Skeletal muscle tissue (tissue), 4 donors: ENCODE results near the gene PPTC7. TPM values are rescaled to one million over a fixed set of nuclear protein-coding genes. Genes with fewer than 3 reads are reported as not detected.
"Not testable (repeated sequence)": the region's sequence is repeated elsewhere in the genome, so short reads cannot be mapped to it uniquely, and the experiment has no call there.

Source experiments
- H3K27ac ChIP-seq: one replicate; pipeline ENCODE4 v1.7.0; 2013; ENCODE audit warnings: mild to moderate bottlenecking, low read depth, low read length, inconsistent platforms
- H3K27me3 ChIP-seq, 3 donors: one replicate each; pipeline ENCODE4 v1.7.0; 2013; ENCODE audit warnings: low read length in 3 of 3; ENCODE audit not compliant: control insufficient read depth in 3 of 3, insufficient read depth in 3 of 3
- H3K36me3 ChIP-seq, 3 donors: one replicate each; pipeline ENCODE4 v1.7.0; 2013; ENCODE audit warnings: low read length in 3 of 3; ENCODE audit not compliant: control insufficient read depth in 3 of 3, insufficient read depth in 3 of 3
- H3K4me1 ChIP-seq, 3 donors: one replicate each; pipeline ENCODE4 v1.7.0; 2013; ENCODE audit warnings: low read length in 3 of 3, mild to moderate bottlenecking in 3 of 3; ENCODE audit not compliant: control insufficient read depth in 3 of 3, insufficient read depth in 3 of 3
- H3K4me3 ChIP-seq, 3 donors: one replicate each; pipeline ENCODE4 v1.7.0; 2013; ENCODE audit warnings: low read length in 3 of 3
- H3K9ac ChIP-seq, 3 donors: one replicate each; pipeline ENCODE4 v1.7.0; 2013; ENCODE audit warnings: low read length in 3 of 3, mild to moderate bottlenecking in 3 of 3, moderate library complexity in 2 of 3, low read depth in 1 of 3
- H3K9me3 ChIP-seq, 3 donors: one replicate each; pipeline ENCODE4 v1.7.0; 2013; ENCODE audit warnings: low read length in 3 of 3; ENCODE audit not compliant: control insufficient read depth in 3 of 3
- total RNA-seq: library from RNA; depleted of rRNA; stranded (reverse); fragments of >200 nt; gene quantifications from one replicate; pipeline ENCODE4 v1.2.3, GENCODE V29; 2014
- donor health status: Osteomylitis.

Gene PPTC7
- total RNA-seq, 1 donor from 2014 or later, result 6.3 TPM

- Histone ChIP-seq H3K27ac (no peak overlapping the region), H3K9ac (no peak overlapping the region), H3K4me1 (no peaks in the 10 kb centered on the region), H3K9me3 (no peaks in the 10 kb centered on the region), H3K4me3 (no peak overlapping the region), H3K36me3 (no peaks in the 10 kb centered on the region), H3K27me3 (no peaks in the 10 kb centered on the region)
These were observed 23.1 kb upstream of the PPTC7 start for GRCh38 chr12:110606253-110606611.

DNA sequence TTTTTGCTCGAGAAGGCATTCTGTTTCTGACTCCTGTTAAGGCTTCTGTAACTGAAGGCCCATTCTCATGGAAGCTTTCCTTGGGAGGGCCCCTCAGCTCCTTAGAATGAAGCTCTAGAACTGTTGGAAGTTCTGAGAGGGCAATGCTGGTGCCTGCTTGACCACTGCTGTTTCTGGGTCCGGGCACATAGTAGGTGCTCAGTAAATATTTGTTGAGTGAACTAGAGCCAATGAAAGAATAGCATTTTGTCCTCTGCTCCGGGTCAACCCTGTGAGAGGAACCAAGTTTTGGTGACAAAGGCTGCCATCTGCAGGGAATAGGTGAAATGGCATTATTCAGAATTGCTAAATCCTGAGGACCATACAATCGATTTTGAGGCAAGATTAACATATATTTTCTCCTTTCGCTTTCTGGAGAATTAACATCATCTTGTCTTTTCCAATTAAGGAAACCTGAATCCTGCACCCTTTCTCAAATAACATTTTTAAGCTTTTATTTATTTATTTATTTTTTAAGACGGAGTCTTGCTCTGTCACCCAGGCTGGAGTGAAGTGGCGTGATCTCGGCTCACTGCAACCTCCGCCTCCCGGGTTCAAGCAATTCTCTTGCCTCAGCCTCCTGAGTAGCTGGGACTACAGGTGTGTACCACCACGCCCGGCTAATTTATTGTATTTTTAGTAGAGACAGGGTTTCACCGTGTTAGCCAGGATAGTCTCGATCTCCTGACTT, 19.1 kb upstream of the PPTC7 start:
- not testable (repeated sequence) for H3K4me3 ChIP-seq, H3K9me3 ChIP-seq, H3K36me3 ChIP-seq, H3K9ac ChIP-seq, H3K4me1 ChIP-seq, H3K27ac ChIP-seq, H3K27me3 ChIP-seq

- H3K27me3 ChIP-seq, result no peaks in the 10 kb centered on the region
- H3K36me3 ChIP-seq, result no peaks in the 10 kb centered on the region
- H3K27ac ChIP-seq, result no peak overlapping the region
- peaks cover 0 to 6% (median 3%) of the 10 kb centered on the region in 3 donors for H3K4me1 ChIP-seq
- H3K9ac ChIP-seq, result no peak overlapping the region
- H3K4me3 ChIP-seq, result no peak overlapping the region
- H3K9me3 ChIP-seq, result no peaks in the 10 kb centered on the region
These were observed 17.1 kb upstream of the PPTC7 start for GRCh38 chr12:110600254-110600653.

DNA sequence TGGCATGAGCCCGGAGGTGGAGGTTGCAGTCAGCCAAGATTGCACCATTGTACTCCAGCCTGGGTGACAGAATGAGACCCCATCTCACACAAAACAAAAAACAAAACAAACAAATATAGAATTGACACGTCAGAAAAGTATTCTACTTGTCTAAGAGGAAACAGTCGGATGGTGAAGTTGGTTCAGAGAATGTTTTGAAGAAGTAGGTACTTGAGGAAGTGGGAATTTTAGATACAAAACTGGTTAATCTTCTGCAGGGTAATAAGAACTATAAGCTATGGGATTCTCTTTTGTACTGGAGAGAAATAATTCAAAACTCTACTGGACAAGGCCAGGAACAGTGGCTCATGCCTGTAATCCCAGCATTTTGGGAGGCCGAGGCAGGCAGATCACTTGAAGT, 16.2 kb upstream of the PPTC7 start:
- no peaks in the 10 kb centered on the region for H3K9me3 ChIP-seq
- no peak overlapping the region for H3K9ac ChIP-seq
- H3K27me3 ChIP-seq, result no peaks in the 10 kb centered on the region
- H3K4me1 ChIP-seq, result peaks cover 0 to 6% (median 3%) of the 10 kb centered on the region in 3 donors
- no peak overlapping the region for H3K27ac ChIP-seq
- no peaks in the 10 kb centered on the region for H3K36me3 ChIP-seq
- no peak overlapping the region for H3K4me3 ChIP-seq

DNA sequence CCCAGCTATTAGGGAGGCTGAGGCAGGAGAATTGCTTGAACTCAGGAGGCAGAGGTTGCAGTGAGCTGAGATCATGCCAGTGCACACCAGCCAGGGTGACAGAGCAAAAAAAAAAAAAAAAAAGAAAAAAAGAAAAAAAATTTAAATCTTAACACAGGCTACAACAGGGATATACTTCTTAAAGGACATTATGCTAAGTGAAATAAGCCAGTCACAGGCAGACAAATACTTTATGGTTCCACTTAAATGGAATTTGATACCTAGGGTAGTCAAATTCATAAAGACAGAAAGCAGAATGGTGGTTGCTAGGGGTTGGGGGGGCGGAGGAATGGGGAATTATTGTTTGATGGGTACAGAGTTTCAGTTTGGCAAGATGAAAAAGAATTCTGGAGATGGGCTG, 14.8 kb upstream of the PPTC7 start:
- H3K9me3 ChIP-seq, result no peaks in the 10 kb centered on the region
- no peaks in the 10 kb centered on the region for H3K27me3 ChIP-seq
- no peak overlapping the region for H3K9ac ChIP-seq
- H3K4me1 ChIP-seq, result peaks cover 0 to 6% (median 3%) of the 10 kb centered on the region in 3 donors
- no peak overlapping the region for H3K4me3 ChIP-seq
- no peaks in the 10 kb centered on the region for H3K36me3 ChIP-seq
- no peak overlapping the region for H3K27ac ChIP-seq

GRCh38 chr12:110592919-110593318, 9.8 kb upstream of the PPTC7 start:
- Histone ChIP-seq H3K4me1 (peaks cover 20 to 21% (median 20%) of the 10 kb centered on the region in 3 donors), H3K27ac (peak overlapping the region; percentile 79)
- H3K27me3 ChIP-seq, H3K9me3 ChIP-seq, H3K36me3 ChIP-seq, H3K9ac ChIP-seq, H3K4me3 ChIP-seq: not testable (repeated sequence)

GRCh38 chr12:110592078-110592477, 9.0 kb upstream of the PPTC7 start:
- no peaks in the 10 kb centered on the region for H3K36me3 ChIP-seq
- H3K27me3 ChIP-seq, result no peaks in the 10 kb centered on the region
- H3K9me3 ChIP-seq, result no peaks in the 10 kb centered on the region
- no peak overlapping the region for H3K4me3 ChIP-seq
- H3K27ac ChIP-seq, result peak overlapping the region; percentile 79
- peaks cover 20 to 21% (median 20%) of the 10 kb centered on the region in 3 donors for H3K4me1 ChIP-seq
- peak overlapping the region in 2 of 3 donors; percentile 35 to 71 for H3K9ac ChIP-seq

GRCh38 chr12:110591451-110592051, 8.4 kb upstream of the PPTC7 start:
- Histone ChIP-seq H3K9me3 (no peaks in the 10 kb centered on the region), H3K4me1 (peaks cover 21 to 23% (median 23%) of the 10 kb centered on the region in 3 donors), H3K36me3 (no peaks in the 10 kb centered on the region), H3K4me3 (no peak overlapping the region), H3K9ac (peak overlapping the region; percentile 2 to 71 (median 35)), H3K27me3 (no peaks in the 10 kb centered on the region), H3K27ac (peak overlapping the region; percentile 79)

GRCh38 chr12:110590806-110591326, 7.7 kb upstream of the PPTC7 start:
- Histone ChIP-seq H3K27ac (peak overlapping the region; percentile 79), H3K9ac (peak overlapping the region; percentile 2 to 42 (median 28)), H3K9me3 (no peaks in the 10 kb centered on the region), H3K4me1 (peaks cover 26 to 30% (median 27%) of the 10 kb centered on the region in 3 donors), H3K36me3 (no peaks in the 10 kb centered on the region), H3K4me3 (no peak overlapping the region), H3K27me3 (no peaks in the 10 kb centered on the region)

DNA sequence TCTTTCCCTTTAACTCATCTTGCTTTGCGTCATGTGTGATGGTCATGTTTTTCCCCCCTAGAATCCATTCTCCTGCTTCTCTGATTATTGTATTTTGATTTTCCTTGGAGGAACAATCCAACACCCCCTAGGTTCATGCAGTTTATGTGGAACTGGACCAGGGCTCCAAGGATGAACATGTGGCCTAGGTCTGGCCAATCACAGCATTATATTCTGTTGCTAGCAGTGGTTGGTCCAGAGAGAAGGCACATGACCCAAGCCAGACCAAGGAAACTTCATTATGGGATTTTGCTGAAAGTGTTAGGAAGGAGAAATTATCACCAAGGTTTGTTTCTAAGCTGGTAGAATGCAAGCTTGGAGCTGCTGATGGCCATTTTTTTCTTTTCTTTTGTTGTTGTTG, 6.9 kb upstream of the PPTC7 start:
- no peak overlapping the region for H3K4me3 ChIP-seq
- H3K9ac ChIP-seq, result no peak overlapping the region
- H3K4me1 ChIP-seq, result peaks cover 29 to 38% (median 33%) of the 10 kb centered on the region in 3 donors
- no peaks in the 10 kb centered on the region for H3K27me3 ChIP-seq
- H3K9me3 ChIP-seq, result no peaks in the 10 kb centered on the region
- peak overlapping the region; percentile 79 for H3K27ac ChIP-seq
- no peaks in the 10 kb centered on the region for H3K36me3 ChIP-seq
